Measurements from ENCODE around the gene HMMR.

DNA sequence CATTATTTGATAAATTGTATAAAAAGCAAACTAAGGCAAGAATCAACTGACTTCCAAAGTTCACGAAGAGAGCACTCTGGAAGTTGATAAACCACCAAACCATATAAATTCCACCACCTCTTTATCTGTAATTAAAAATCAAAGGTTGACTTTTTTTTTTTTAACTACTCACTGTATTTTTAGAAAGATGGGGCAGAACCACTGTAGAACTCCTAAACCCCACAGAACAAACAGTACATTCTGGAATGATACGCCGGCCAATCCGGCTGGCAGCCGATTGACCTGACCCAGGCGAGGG lies 23.5 kb upstream of the HMMR start:
- TF ChIP-seq, protein P1, sequence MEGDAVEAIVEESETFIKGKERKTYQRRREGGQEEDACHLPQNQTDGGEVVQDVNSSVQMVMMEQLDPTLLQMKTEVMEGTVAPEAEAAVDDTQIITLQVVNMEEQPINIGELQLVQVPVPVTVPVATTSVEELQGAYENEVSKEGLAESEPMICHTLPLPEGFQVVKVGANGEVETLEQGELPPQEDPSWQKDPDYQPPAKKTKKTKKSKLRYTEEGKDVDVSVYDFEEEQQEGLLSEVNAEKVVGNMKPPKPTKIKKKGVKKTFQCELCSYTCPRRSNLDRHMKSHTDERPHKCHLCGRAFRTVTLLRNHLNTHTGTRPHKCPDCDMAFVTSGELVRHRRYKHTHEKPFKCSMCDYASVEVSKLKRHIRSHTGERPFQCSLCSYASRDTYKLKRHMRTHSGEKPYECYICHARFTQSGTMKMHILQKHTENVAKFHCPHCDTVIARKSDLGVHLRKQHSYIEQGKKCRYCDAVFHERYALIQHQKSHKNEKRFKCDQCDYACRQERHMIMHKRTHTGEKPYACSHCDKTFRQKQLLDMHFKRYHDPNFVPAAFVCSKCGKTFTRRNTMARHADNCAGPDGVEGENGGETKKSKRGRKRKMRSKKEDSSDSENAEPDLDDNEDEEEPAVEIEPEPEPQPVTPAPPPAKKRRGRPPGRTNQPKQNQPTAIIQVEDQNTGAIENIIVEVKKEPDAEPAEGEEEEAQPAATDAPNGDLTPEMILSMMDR (IDR thresholded peaks at IDR 0.05; ENCODE audit: insufficient read depth, low read length): no peak
- TF ChIP-seq, protein P2, sequence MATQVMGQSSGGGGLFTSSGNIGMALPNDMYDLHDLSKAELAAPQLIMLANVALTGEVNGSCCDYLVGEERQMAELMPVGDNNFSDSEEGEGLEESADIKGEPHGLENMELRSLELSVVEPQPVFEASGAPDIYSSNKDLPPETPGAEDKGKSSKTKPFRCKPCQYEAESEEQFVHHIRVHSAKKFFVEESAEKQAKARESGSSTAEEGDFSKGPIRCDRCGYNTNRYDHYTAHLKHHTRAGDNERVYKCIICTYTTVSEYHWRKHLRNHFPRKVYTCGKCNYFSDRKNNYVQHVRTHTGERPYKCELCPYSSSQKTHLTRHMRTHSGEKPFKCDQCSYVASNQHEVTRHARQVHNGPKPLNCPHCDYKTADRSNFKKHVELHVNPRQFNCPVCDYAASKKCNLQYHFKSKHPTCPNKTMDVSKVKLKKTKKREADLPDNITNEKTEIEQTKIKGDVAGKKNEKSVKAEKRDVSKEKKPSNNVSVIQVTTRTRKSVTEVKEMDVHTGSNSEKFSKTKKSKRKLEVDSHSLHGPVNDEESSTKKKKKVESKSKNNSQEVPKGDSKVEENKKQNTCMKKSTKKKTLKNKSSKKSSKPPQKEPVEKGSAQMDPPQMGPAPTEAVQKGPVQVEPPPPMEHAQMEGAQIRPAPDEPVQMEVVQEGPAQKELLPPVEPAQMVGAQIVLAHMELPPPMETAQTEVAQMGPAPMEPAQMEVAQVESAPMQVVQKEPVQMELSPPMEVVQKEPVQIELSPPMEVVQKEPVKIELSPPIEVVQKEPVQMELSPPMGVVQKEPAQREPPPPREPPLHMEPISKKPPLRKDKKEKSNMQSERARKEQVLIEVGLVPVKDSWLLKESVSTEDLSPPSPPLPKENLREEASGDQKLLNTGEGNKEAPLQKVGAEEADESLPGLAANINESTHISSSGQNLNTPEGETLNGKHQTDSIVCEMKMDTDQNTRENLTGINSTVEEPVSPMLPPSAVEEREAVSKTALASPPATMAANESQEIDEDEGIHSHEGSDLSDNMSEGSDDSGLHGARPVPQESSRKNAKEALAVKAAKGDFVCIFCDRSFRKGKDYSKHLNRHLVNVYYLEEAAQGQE (IDR thresholded peaks at IDR 0.05; ENCODE audit: insufficient replicate concordance, low read depth): peak; percentile 18
- TF ChIP-seq POLR2AphosphoS5 (IDR thresholded peaks at IDR 0.05; ENCODE audit: low read depth): 0 out of 2 replicates have a peak, but pooled peaks have one; percentile 63
